H1 (cell line): Measurements from ENCODE around the gene GLG1. TPM values are rescaled to one million over a fixed set of nuclear protein-coding genes. Genes with fewer than 3 reads are reported as not detected.

Experiments
- CTCF ChIA-PET: fragments of 300-600 bp; sonication (Branson Sonifier 250); formaldehyde crosslinking; loops from one replicate; lab custom pipeline; 2021; ENCODE audit not compliant: partially characterized antibody; lab: Charles Lee
- POLR2A ChIA-PET: fragments of 300-600 bp; sonication (Branson Sonifier 250); formaldehyde crosslinking; loops from one replicate; lab custom pipeline; 2021; ENCODE audit warnings: inconsistent platforms; ENCODE audit not compliant: partially characterized antibody; lab: Charles Lee
- DNase-seq, 2 experiments: peaks; one replicate each; pipeline versions ENCODE4 v3.0.0 to v3.0.0-alpha.2; 2010 to 2022; ENCODE audit warnings: low spot score in 2 of 2, low read depth in 1 of 2, mixed read lengths in 1 of 2
- FAIRE-seq: peaks from 2 replicates; lab custom pipeline; 2011; peaks lifted over from hg19 to GRCh38; lab: Jason Lieb, UNC
- H2AFZ ChIP-seq: 2 replicates; pipeline ENCODE4 v1.8.1; 2012; ENCODE audit warnings: low read length, inconsistent platforms
- H2AK5ac ChIP-seq: 2 replicates; pipeline ENCODE4 v1.6.1; 2013; ENCODE audit warnings: low read depth, low read length
- H2BK120ac ChIP-seq: replicated peaks from 2 replicates; pipeline ENCODE3; 2013; ENCODE audit warnings: low read depth, low read length, inconsistent platforms
- H2BK12ac ChIP-seq: 2 replicates; pipeline ENCODE4 v1.6.1; 2013; ENCODE audit warnings: low read depth, low read length
- H2BK15ac ChIP-seq: 2 replicates; pipeline ENCODE4 v1.6.1; 2013; ENCODE audit warnings: low read length
- H2BK20ac ChIP-seq: 2 replicates; pipeline ENCODE4 v1.6.1; 2013; ENCODE audit warnings: low read length
- H2BK5ac ChIP-seq: 2 replicates; pipeline ENCODE4 v1.6.1; 2013; ENCODE audit warnings: low read depth, low read length
- H3K14ac ChIP-seq: 2 replicates; pipeline ENCODE4 v1.6.1; 2013; ENCODE audit warnings: inconsistent platforms; ENCODE audit not compliant: insufficient read length
- H3K18ac ChIP-seq: 2 replicates; pipeline ENCODE4 v1.6.1; 2013; ENCODE audit warnings: low read length; ENCODE audit errors: extremely low read depth
- H3K23ac ChIP-seq: 2 replicates; pipeline ENCODE4 v1.6.1; 2013; ENCODE audit warnings: inconsistent platforms; ENCODE audit not compliant: insufficient read length
- H3K23me2 ChIP-seq: 2 replicates; pipeline ENCODE4 v1.6.1; 2013; ENCODE audit warnings: low read depth, low read length
- H3K27ac ChIP-seq: 2 replicates; pipeline ENCODE4 v1.6.1; 2011; ENCODE audit warnings: low read depth, low read length, inconsistent platforms
- H3K27me3 ChIP-seq, 4 experiments: replicated peaks in 1 of 4; 1 replicate in 1 of 4; 2 replicates in 3 of 4; pipeline versions ENCODE4 v1.6.1 to v1.8.1; 2011 to 2013; ENCODE audit warnings: low read length in 3 of 4, mild to moderate bottlenecking in 3 of 4, inconsistent platforms in 2 of 4, mixed read lengths in 2 of 4, moderate library complexity in 1 of 4; ENCODE audit not compliant: control insufficient read depth in 3 of 4, insufficient read depth in 3 of 4; ENCODE audit errors: extremely low read depth in 1 of 4
- H3K36me3 ChIP-seq, 4 experiments: 2 replicates each; pipeline versions ENCODE4 v1.6.1 to v1.8.1; 2011 to 2013; ENCODE audit warnings: mild to moderate bottlenecking in 4 of 4, low read length in 3 of 4, moderate library complexity in 2 of 4, control low read depth in 1 of 4, inconsistent platforms in 1 of 4; ENCODE audit not compliant: insufficient read depth in 4 of 4, control insufficient read depth in 2 of 4
- H3K4ac ChIP-seq: replicated peaks from 2 replicates; pipeline ENCODE3; 2013; ENCODE audit warnings: low read length, low read depth, mixed read lengths, inconsistent platforms; ENCODE audit not compliant: insufficient read length
- H3K4me1 ChIP-seq, 4 experiments: replicated peaks in 1 of 4; 1 replicate in 1 of 4; 2 replicates in 3 of 4; pipeline versions ENCODE4 v1.6.1 to v1.8.1; 2011 to 2013; ENCODE audit warnings: low read length in 3 of 4, inconsistent platforms in 2 of 4, mixed read lengths in 1 of 4; ENCODE audit not compliant: insufficient read depth in 4 of 4, control insufficient read depth in 3 of 4
- H3K4me2 ChIP-seq, 2 experiments: 2 replicates each; pipeline versions ENCODE4 v1.6.1 to v1.8.1; 2011 to 2013; ENCODE audit warnings: low read depth in 2 of 2, low read length in 2 of 2, control low read depth in 1 of 2, inconsistent platforms in 1 of 2, mild to moderate bottlenecking in 1 of 2; ENCODE audit not compliant: insufficient read depth in 1 of 2
- H3K4me3 ChIP-seq, 4 experiments: fragments of 200-600, 300-600 bp in 1 of 4; sonication (generic), shearing (Covaris generic), sonication (Bioruptor Twin) in 1 of 4; 2 replicates each; pipeline versions ENCODE4 v1.5.1 to v1.8.1; 2011 to 2016; ENCODE audit warnings: low read length in 4 of 4, low read depth in 3 of 4, control low read depth in 2 of 4, inconsistent platforms in 2 of 4, mild to moderate bottlenecking in 2 of 4, mixed read lengths in 1 of 4, moderate library complexity in 1 of 4; ENCODE audit not compliant: insufficient read depth in 2 of 4; ENCODE audit errors: extremely low read depth in 1 of 4
- H3K56ac ChIP-seq: replicated peaks from 2 replicates; pipeline ENCODE3; 2013; ENCODE audit warnings: low read depth, mild to moderate bottlenecking, mixed read lengths, low read length, inconsistent platforms; ENCODE audit not compliant: insufficient read length
- H3K79me1 ChIP-seq: 2 replicates; pipeline ENCODE4 v1.6.1; 2013; ENCODE audit warnings: low read depth, low read length, control low read depth
- H3K79me2 ChIP-seq, 2 experiments: 2 replicates each; pipeline versions ENCODE4 v1.6.1 to v1.8.1; 2012 to 2013; ENCODE audit warnings: low read length in 2 of 2, mild to moderate bottlenecking in 2 of 2, inconsistent platforms in 1 of 2; ENCODE audit not compliant: insufficient read depth in 2 of 2, control insufficient read depth in 1 of 2
- H3K9ac ChIP-seq, 4 experiments: replicated peaks in 1 of 4; 1 replicate in 1 of 4; 2 replicates in 3 of 4; pipeline versions ENCODE4 v1.6.1 to v1.8.1; 2011 to 2013; ENCODE audit warnings: low read depth in 3 of 4, low read length in 3 of 4, control low read depth in 2 of 4, mild to moderate bottlenecking in 2 of 4, moderate library complexity in 2 of 4, inconsistent platforms in 1 of 4; ENCODE audit errors: extremely low read depth in 1 of 4
- H3K9me3 ChIP-seq, 2 experiments: 2 replicates each; pipeline versions ENCODE4 v1.6.1 to v1.8.1; 2012 to 2013; ENCODE audit warnings: mild to moderate bottlenecking in 2 of 2, moderate library complexity in 2 of 2, control low read depth in 1 of 2, inconsistent platforms in 1 of 2, low read depth in 1 of 2, low read length in 1 of 2, mixed read lengths in 1 of 2; ENCODE audit not compliant: insufficient read depth in 2 of 2
- H4K20me1 ChIP-seq, 2 experiments: replicated peaks in 1 of 2; 2 replicates each; pipeline versions ENCODE3 to v1.8.1; 2011 to 2013; ENCODE audit warnings: inconsistent platforms in 2 of 2, low read length in 2 of 2, mild to moderate bottlenecking in 1 of 2; ENCODE audit not compliant: insufficient read depth in 2 of 2, control insufficient read depth in 1 of 2
- H4K5ac ChIP-seq: 2 replicates; pipeline ENCODE4 v1.6.1; 2013; ENCODE audit warnings: low read length, low read depth, mixed read lengths, inconsistent platforms; ENCODE audit not compliant: insufficient read length
- H4K8ac ChIP-seq: 2 replicates; pipeline ENCODE4 v1.8.0; 2013; ENCODE audit warnings: mild to moderate bottlenecking, moderate library complexity, low read length, inconsistent platforms; ENCODE audit not compliant: insufficient read depth; ENCODE audit errors: extremely low read depth
- H4K91ac ChIP-seq: replicated peaks from 2 replicates; pipeline ENCODE3; 2013; ENCODE audit warnings: low read length, mixed read lengths, inconsistent platforms; ENCODE audit not compliant: insufficient read length
- RFX5 ChIP-seq: IDR thresholded peaks from 2 replicates; pipeline ENCODE4 v1.6.1; 2011; ENCODE audit warnings: low read depth, low read length, improper control_type of control experiment, borderline replicate concordance
- YY1 ChIP-seq: IDR thresholded peaks from 2 replicates; pipeline ENCODE4 v1.6.1; 2011; ENCODE audit warnings: low read depth, mild to moderate bottlenecking, low read length
- WGBS, 2 experiments: shearing (Covaris generic) in 1 of 2; methylation state at CpG; one replicate each; pipeline versions ENCODE4 v1.1.6 to v1.1.7; 2013 to 2015; ENCODE audit warnings: low lambda C conversion rate in 2 of 2, mixed read lengths in 2 of 2, inconsistent platforms in 1 of 2, low coverage in 1 of 2, missing lambda C conversion rate in 1 of 2; ENCODE audit not compliant: insufficient replicate concordance in 2 of 2, insufficient coverage in 1 of 2, insufficient read length in 1 of 2; ENCODE audit errors: extremely low coverage in 1 of 2, missing lambda C conversion rate in 1 of 2; 5-methylcytosine and 5-hydroxymethylcytosine counted together
- polyA plus RNA-seq, 7 experiments: library from polyadenylated mRNA; depleted of rRNA in 3 of 7; stranded (reverse) in 5 of 7; unstranded in 2 of 7; fragments of >200 nt in 5 of 7; fragments of 200-250 nt in 2 of 7; gene quantifications; 1 replicate in 5 of 7; 2 replicates in 1 of 7; 4 replicates in 1 of 7; pipeline versions ENCODE4 v1.2.1 to v1.2.3, GENCODE V29; 2011 to 2013; ENCODE audit warnings: missing spikeins in 2 of 7, mixed read lengths in 2 of 7
- total RNA-seq: library from RNA; stranded (reverse); fragmentation: NEBNext Ultra II Directional; extraction: Animal tissue kit (Norgen Biotek cat#: 25700); gene quantifications from 2 replicates; pipeline ENCODE4 v1.2.1, GENCODE V29; 2021

The GLG1 gene
- total and polyA plus RNA-seq, 2 of the 8 experiments (the other 6 are each of a cell fraction or from before 2014, with no cell fraction given) = 53.4 to 139 TPM

DNA sequence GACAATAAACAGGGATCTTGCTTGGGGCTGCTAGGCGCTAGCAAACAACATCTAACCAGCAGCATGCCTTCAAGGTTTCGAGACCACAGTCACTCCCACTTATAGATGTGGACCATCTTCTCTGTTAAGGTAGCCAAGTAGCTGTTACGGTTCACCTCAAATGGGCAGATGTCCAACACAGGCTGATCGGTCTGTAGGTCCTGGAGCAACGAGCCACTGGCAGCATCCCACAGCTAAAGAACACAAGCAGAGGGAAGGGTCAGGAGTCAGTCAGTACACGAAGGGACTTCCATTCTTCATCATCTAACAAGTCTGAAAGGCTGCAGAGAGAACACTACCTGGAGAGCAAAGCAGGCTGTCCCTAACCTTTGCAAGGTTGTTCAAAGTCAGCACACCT lies 16.9 kb upstream of the GLG1 start:
- Histone ChIP-seq H3K4me2 (no peak overlapping the region), H3K4ac (no peak overlapping the region), H3K27me3 (no peaks in the 10 kb centered on the region), H3K23ac (no peak overlapping the region), H3K14ac (no peak overlapping the region), H4K20me1 (peaks cover 1 to 13% of the 10 kb centered on the region in 2 experiments), H3K36me3 (peaks cover 42 to 70% (median 64%) of the 10 kb centered on the region in 4 experiments), H3K18ac (no peak overlapping the region), H3K23me2 (no peaks in the 10 kb centered on the region), H3K4me1 (peaks cover 0 to 5% (median 4%) of the 10 kb centered on the region in 4 experiments; a peak in 3 of 7 replicates), H2BK120ac (no peak overlapping the region), H3K79me1 (no peaks in the 10 kb centered on the region), H2BK15ac (no peak overlapping the region), H2BK5ac (no peak overlapping the region), H2BK12ac (no peak overlapping the region), H2AFZ (no peak overlapping the region), H4K5ac (no peak overlapping the region), H3K9me3 (no peaks in the 10 kb centered on the region), H2BK20ac (no peak overlapping the region), H3K79me2 (no peaks in the 10 kb centered on the region), H3K4me3 (no peak overlapping the region), H2AK5ac (no peak overlapping the region), H4K91ac (no peak overlapping the region), H3K9ac (no peak overlapping the region), H4K8ac (no peak overlapping the region), H3K56ac (no peak overlapping the region), H3K27ac (no peak overlapping the region)
- ChIA-PET CTCF (interaction anchor here (0.9 to 2.8 kb wide), 7 partner anchors 10 to 239 kb away, joined by 3 to 19 read pairs (median 5); no protein-coding TSS in a partner anchor), POLR2A (interaction anchor here (0.6 to 5.7 kb wide), 4 partner anchors 14 to 28 kb away, joined by 3 to 27 read pairs (median 6); partner anchors contain the start of gene GLG1)
- 98% methylated on average over 6 of the region's 6 CpGs; no CpG with 5 or more reads in 1 of the 2 experiments for WGBS, 2 experiments
- no peak for TF ChIP-seq RFX5
- TF ChIP-seq YY1 = no peak
- no peak for DNase-seq
- FAIRE-seq = no peak
